Lower leg skin (tissue), 4 donors: Measurements from ENCODE around the gene SLC10A4. TPM values are rescaled to one million over a fixed set of nuclear protein-coding genes. Genes with fewer than 3 reads are reported as not detected.

ENCODE experiments used
- DNase-seq, 2 donors: peaks; one replicate each; pipeline ENCODE4 v3.0.0-alpha.2; 2019; ENCODE audit warnings: low spot score in 2 of 2
- H3K4me3 ChIP-seq: fragments of 200-600 bp; sonication (generic); 2 replicates; pipeline ENCODE4 v1.5.1; 2017; ENCODE audit warnings: mild to moderate bottlenecking, low read depth; ENCODE audit not compliant: poor library complexity, severe bottlenecking
- POLR2A ChIP-seq, 2 donors: fragments of 450-650 bp; IDR thresholded peaks; one replicate each; pipeline ENCODE4 v1.6.1; 2016 to 2017; ENCODE audit warnings: antibody characterized with exemption in 2 of 2, mild to moderate bottlenecking in 1 of 2, moderate library complexity in 1 of 2
- WGBS, 2 donors: methylation state at CpG; one replicate each; pipeline ENCODE4 v1.1.5; 2018; 5-methylcytosine and 5-hydroxymethylcytosine counted together
- intact Hi-C: fragments of 100-400 bp; cut with DNase I; formaldehyde crosslinking; loops from one replicate; pipeline ENCODE4 v1.15.0; 2023; ENCODE audit warnings: low total_unique reads
- total RNA-seq, 4 donors: library from RNA; depleted of rRNA; stranded (reverse); fragments of >200 nt; gene quantifications; one replicate each; pipeline ENCODE4 v1.1.0, GENCODE V29; 2016
- TF ChIP-seq, protein P1 (sequence below), 3 donors: fragments of 450-650 bp; IDR thresholded peaks; one replicate each; pipeline ENCODE4 v1.5.1; 2016; ENCODE audit warnings: antibody characterized with exemption in 3 of 3, mild to moderate bottlenecking in 3 of 3, moderate library complexity in 2 of 3

The SLC10A4 gene
- total RNA-seq, 4 donors from 2014 or later: 0.19 TPM; not detected in 3

DNA sequence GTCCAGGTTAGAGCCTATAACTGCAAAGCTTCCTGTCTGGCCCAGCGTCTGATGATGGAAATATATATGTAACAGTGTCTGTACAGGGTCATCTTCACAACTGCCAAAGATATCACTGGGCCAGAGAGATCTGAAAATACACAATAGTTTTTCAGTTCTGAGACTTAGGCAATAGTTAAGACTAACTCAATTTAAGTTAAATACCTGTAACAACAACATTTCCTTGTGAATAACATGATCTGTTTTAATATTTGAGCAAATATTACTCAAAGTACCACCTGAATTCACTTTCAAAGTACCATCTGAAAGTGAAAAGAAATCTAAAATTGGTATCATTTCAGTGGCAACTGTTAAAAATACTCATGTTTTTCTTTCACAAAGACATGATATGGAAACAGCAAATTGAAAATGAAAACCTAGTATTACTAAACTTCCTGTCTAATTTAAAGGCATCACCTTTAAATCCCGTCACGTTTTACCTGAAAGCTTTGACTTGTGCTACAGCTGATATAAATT lies 16.5 kb downstream of the SLC10A4 start:
- WGBS, 2 donors: 79 to 87% methylated on average over 3 of the region's 3 CpGs
- intact Hi-C loops: no loop called here
- H3K4me3 ChIP-seq: no peak overlapping the region
- DNase-seq: no peak
- TF ChIP-seq POLR2A (IDR thresholded peaks at IDR 0.05): no peak
- TF ChIP-seq, protein P1, sequence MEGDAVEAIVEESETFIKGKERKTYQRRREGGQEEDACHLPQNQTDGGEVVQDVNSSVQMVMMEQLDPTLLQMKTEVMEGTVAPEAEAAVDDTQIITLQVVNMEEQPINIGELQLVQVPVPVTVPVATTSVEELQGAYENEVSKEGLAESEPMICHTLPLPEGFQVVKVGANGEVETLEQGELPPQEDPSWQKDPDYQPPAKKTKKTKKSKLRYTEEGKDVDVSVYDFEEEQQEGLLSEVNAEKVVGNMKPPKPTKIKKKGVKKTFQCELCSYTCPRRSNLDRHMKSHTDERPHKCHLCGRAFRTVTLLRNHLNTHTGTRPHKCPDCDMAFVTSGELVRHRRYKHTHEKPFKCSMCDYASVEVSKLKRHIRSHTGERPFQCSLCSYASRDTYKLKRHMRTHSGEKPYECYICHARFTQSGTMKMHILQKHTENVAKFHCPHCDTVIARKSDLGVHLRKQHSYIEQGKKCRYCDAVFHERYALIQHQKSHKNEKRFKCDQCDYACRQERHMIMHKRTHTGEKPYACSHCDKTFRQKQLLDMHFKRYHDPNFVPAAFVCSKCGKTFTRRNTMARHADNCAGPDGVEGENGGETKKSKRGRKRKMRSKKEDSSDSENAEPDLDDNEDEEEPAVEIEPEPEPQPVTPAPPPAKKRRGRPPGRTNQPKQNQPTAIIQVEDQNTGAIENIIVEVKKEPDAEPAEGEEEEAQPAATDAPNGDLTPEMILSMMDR (IDR thresholded peaks at IDR 0.05): no peak

- DNase-seq: no peak
- no peak overlapping the region for H3K4me3 ChIP-seq
- intact Hi-C loops: no loop called here
- TF ChIP-seq, protein P1 (IDR thresholded peaks at IDR 0.05): no peak
- TF ChIP-seq POLR2A (IDR thresholded peaks at IDR 0.05): no peak
- 53 to 56% methylated on average over 4 of the region's 4 CpGs for WGBS, 2 donors
These were observed 20.3 kb downstream of the SLC10A4 start for GRCh38 chr4:48503233-48504025.

- intact Hi-C loops: no loop called here
- TF ChIP-seq, protein P1 (IDR thresholded peaks at IDR 0.05): no peak
- TF ChIP-seq POLR2A (IDR thresholded peaks at IDR 0.05): no peak
- DNase-seq: no peak
- H3K4me3 ChIP-seq: no peak overlapping the region
- WGBS, 2 donors: 96 to 97% methylated on average over 2 of the region's 2 CpGs
These were observed 20.8 kb downstream of the SLC10A4 start for GRCh38 chr4:48504026-48504330.

DNA sequence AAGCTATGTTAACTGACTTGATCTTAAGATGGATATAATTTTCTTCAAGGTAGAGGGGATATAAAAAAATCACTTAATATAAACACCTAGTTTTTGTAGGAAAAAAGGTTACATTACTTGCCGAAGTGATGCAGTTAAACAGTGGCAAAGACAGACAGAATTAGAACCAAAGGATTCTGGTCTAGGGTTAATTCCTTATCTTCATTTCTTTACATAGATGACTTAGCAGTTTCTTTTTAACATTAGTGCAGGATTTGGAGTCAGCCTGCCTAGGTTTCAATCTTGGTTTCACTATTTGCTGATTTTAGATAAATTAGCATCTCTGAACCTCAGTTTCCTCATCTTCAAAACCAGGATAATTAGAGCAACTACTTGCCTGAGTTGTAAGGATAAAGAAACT lies 21.2 kb downstream of the SLC10A4 start:
- DNase-seq: no peak
- WGBS, 2 donors: 76 to 85% methylated on average over 1 of the region's 1 CpG
- no peak overlapping the region for H3K4me3 ChIP-seq
- TF ChIP-seq, protein P1 (IDR thresholded peaks at IDR 0.05): no peak
- TF ChIP-seq POLR2A (IDR thresholded peaks at IDR 0.05): no peak
- intact Hi-C loops: no loop called here

DNA sequence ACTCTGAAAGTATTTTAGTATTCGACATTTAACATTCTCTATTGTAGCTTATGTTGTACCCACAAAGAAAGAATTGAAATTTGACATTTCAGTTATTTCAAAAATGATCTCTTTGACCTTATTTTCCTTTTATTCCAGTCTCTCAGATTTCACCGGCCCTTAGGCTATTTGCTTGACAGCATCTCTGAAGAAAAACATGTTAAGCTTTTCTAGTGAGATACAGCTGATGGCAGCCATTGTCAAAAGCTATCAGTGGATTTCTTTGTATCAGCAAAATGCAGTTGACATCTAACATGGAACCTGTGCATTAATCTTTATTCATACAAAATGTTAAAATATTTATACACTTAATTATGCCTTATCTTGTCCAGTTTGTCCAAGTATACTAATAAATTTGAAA lies 23.6 kb downstream of the SLC10A4 start:
- intact Hi-C loops: no loop called here

More for the DNA sequence above, 23.6 kb downstream of the SLC10A4 start:
- WGBS, 2 donors: 90 to 93% methylated on average over 2 of the region's 2 CpGs
- no peak for DNase-seq
- TF ChIP-seq, protein P1 (IDR thresholded peaks at IDR 0.05): no peak
- TF ChIP-seq POLR2A (IDR thresholded peaks at IDR 0.05): no peak
- H3K4me3 ChIP-seq: no peak overlapping the region
